Effector memory CD8-positive, alpha-beta T cell (primary cell): Measurements from ENCODE around the gene CHST6.
A peak's percentile ranks its signal among the peaks of the same experiment; 100 is the strongest.
"Not testable (repeated sequence)": the region's sequence is repeated elsewhere in the genome, so short reads cannot be mapped to it uniquely, and the experiment has no call there.

Experiments
- ATAC-seq: fragments of 150-1000 bp; cut with Tn5 transposase; replicated peaks from 2 replicates; pipeline ENCODE4 v1.10.0; 2021; ENCODE audit warnings: mild to moderate bottlenecking, moderate library complexity
- DNase-seq, 3 experiments: peaks; one replicate each; pipeline ENCODE4 v3.0.0; 2021
- H3K27ac Mint-ChIP-seq, 2 donors: one replicate each; pipeline ENCODE4 v1.8.0; 2022; ENCODE audit warnings: mild to moderate bottlenecking in 2 of 2, mixed read lengths in 2 of 2, moderate library complexity in 2 of 2
- H3K27me3 Mint-ChIP-seq, 2 donors: one replicate each; pipeline ENCODE4 v1.8.0; 2022; ENCODE audit warnings: mixed read lengths in 2 of 2
- H3K36me3 Mint-ChIP-seq: one replicate; pipeline ENCODE4 v1.8.0; 2022; ENCODE audit warnings: mild to moderate bottlenecking, moderate library complexity, mixed read lengths; ENCODE audit not compliant: insufficient read depth
- H3K4me1 Mint-ChIP-seq, 2 donors: one replicate each; pipeline ENCODE4 v1.8.0; 2022; ENCODE audit warnings: low read depth in 2 of 2, mixed read lengths in 2 of 2
- H3K4me3 Mint-ChIP-seq, 2 donors: one replicate each; pipeline ENCODE4 v1.8.0; 2022; ENCODE audit warnings: mild to moderate bottlenecking in 2 of 2, mixed read lengths in 2 of 2, moderate library complexity in 2 of 2
- H3K9me3 Mint-ChIP-seq, 2 donors: one replicate each; pipeline ENCODE4 v1.8.0; 2022; ENCODE audit warnings: mixed read lengths in 2 of 2

Gene CHST6

DNA sequence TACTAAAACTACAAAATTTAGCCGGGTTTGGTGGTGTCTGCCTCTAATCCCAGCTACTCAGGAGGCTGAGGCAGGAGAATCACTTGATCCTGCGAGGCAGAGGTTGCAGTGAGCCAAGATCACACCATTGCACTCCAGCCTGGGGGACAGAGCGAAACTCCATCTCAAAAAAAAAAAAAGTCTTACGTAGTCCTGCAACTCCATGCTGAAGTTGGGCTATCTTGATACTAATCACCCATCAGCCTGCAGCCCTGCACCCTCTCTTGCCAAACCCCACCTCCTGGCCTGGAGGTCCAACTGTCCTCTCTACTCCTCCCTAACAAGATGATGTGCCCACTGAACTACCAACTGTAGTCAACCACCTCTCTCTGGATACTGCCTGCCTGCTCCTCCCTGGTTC, 35.5 kb downstream of the CHST6 start:
- no peaks in the 10 kb centered on the region for H3K9me3 Mint-ChIP-seq
- no peaks in the 10 kb centered on the region for H3K27me3 Mint-ChIP-seq
- peak overlapping the region in 1 of 2 donors; percentile 2 for H3K4me3 Mint-ChIP-seq
- ATAC-seq (no peak), DNase-seq (no peak)
- H3K36me3 Mint-ChIP-seq = peaks cover 37% of the 10 kb centered on the region
- H3K27ac Mint-ChIP-seq = peak overlapping the region; percentile 67 to 72
- H3K4me1 Mint-ChIP-seq = peaks cover 45 to 75% of the 10 kb centered on the region in 2 donors

DNA sequence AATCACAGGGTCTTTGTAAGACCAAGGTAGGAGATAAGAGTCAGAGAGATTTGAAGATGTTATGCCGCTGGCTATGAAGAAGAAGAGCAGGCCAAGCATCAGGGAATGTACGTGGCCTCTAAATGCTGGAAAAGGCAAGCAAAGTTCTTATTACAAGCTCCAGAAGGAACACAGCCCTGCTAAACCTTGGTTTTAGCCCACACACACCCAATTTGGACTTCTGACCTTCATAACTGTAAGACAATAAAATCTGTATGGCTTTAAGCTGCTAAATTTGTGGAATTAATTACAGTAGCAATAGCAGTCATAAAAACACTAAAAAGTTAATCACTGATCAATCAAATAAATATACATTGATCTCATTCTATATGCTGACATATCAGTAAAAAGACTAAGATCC, 36.8 kb downstream of the CHST6 start:
- Mint-ChIP-seq H3K4me1 (peaks cover 50 to 80% of the 10 kb centered on the region in 2 donors), H3K36me3 (peaks cover 26% of the 10 kb centered on the region), H3K27me3 (no peaks in the 10 kb centered on the region), H3K4me3 (no peak overlapping the region), H3K27ac (peak overlapping the region; percentile 46 to 72), H3K9me3 (no peaks in the 10 kb centered on the region)
- DNase-seq = no peak
- ATAC-seq = no peak

DNA sequence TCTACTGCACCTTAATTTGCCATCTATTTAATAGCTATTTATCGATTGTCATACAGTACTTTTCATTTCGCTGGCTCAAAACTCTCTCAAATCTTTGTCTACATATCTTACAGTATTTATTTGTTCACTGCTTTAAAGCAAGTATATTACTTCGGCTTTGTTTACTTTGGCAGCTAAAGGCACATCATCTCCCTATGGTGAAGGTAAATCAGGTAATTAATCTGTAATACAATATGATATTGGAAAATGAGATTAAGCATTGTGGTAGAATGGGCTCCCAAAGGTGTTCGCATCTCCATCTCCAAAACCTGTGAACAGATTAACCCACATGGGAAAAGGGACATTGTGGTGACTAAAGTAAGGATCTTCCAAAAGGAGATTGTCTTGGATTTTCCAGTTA, 37.2 kb downstream of the CHST6 start:
- ATAC-seq = no peak
- DNase-seq = no peak
- Mint-ChIP-seq H3K9me3 (no peaks in the 10 kb centered on the region), H3K36me3 (peaks cover 25% of the 10 kb centered on the region), H3K27me3 (no peaks in the 10 kb centered on the region), H3K4me1 (peaks cover 53 to 81% of the 10 kb centered on the region in 2 donors), H3K4me3 (no peak overlapping the region), H3K27ac (peak overlapping the region; percentile 46 to 87)

DNA sequence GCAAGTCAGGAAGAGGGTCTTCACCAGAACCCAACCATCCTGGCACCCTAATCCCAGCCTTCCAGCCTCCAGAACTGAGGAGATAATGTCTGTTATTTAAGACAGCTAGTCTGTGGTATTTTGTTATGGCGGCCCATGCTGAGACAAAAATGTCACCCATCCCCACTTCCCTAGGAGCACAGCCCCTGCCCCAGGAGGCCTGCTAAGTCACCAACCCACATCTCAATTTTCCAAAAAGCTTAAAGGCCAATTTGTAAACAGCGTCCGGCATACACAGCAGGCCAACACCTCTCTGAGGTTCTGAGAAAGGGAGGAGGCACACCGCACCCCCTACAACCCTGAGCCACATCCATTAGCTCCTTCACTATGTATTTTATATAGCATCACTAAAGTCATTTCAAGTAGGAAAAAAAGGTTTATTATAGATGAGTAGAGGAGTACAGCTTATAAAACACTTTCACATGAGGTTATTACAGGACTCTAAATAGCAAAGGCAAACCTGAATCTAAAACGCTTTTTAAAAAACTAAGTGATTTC, 37.7 kb downstream of the CHST6 start:
- H3K9me3 Mint-ChIP-seq = no peaks in the 10 kb centered on the region
- no peak overlapping the region for H3K4me3 Mint-ChIP-seq
- ATAC-seq (no peak), DNase-seq (no peak)
- H3K4me1 Mint-ChIP-seq = peaks cover 54 to 81% of the 10 kb centered on the region in 2 donors
- H3K27me3 Mint-ChIP-seq = no peaks in the 10 kb centered on the region
- peaks cover 25% of the 10 kb centered on the region for H3K36me3 Mint-ChIP-seq
- H3K27ac Mint-ChIP-seq = peak overlapping the region; percentile 46 to 87

DNA sequence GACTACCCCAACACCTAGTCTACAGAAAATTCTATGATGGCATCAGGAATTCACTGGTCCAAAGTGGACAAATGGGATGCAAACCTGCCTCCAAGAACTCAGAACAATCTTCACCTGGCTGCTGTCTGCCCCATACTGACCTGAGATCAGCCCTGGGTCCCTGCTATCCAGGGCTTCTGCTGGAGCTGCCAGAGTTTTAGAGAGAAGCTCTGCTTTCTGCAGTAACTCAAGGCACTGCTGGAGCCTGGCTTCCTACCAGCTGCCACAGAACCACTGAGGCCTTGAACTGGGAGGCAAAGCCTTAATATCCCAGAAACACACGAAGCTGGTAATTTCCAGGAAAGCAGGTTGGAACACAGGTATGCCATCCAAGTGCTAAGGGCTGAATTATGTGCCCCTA, 38.3 kb downstream of the CHST6 start:
- ATAC-seq (no peak), DNase-seq (no peak)
- no peaks in the 10 kb centered on the region for H3K27me3 Mint-ChIP-seq
- peaks cover 29% of the 10 kb centered on the region for H3K36me3 Mint-ChIP-seq
- H3K4me1 Mint-ChIP-seq = peaks cover 49 to 77% of the 10 kb centered on the region in 2 donors
- H3K27ac Mint-ChIP-seq = peak overlapping the region in 1 of 2 donors; percentile 87
- no peak overlapping the region for H3K4me3 Mint-ChIP-seq
- no peaks in the 10 kb centered on the region for H3K9me3 Mint-ChIP-seq

DNA sequence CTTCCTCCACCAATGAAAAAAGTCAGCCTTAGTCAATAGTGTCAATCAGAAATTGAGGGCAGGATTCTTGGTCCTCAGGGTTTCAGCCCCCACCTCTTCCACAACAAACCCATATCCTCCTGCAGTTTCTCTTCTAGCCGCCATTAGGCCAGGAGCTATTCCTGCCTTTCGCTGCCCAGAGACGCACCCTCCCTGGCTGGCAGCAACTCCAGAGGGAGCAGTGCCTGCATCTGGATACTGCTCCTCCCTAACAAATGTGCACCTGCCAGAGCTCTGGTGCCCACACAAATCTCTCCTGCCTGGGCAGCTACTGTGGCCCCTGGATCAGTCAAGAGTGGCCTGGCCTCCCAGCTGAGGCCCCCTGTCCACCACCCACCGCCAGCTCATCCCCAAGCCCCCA, 38.8 kb downstream of the CHST6 start:
- H3K27ac Mint-ChIP-seq = peak overlapping the region in 1 of 2 donors; percentile 87
- H3K4me1 Mint-ChIP-seq = peaks cover 46 to 72% of the 10 kb centered on the region in 2 donors
- H3K27me3 Mint-ChIP-seq, ATAC-seq, H3K4me3 Mint-ChIP-seq, DNase-seq, H3K9me3 Mint-ChIP-seq: not testable (repeated sequence)
- H3K36me3 Mint-ChIP-seq = peaks cover 32% of the 10 kb centered on the region

DNA sequence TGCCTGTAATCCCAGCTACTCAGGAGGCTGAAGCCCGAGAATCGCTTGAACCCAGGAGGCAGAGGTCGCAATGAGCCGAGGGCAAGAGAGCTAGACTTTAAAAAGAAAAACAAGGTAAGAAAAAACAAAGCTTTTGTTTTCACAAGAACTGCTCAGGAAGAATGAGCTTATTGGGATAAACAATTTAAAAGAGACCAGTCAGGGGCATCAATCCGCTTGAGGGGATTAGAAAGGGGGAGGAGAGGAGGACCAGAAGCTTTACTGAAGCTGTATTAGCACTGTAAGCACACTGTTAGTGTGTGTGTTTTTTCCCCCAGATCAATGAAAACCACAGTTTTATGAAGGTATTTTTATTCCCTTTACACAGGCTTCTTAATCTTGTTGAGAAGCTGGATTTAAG, 39.6 kb downstream of the CHST6 start:
- ATAC-seq (no peak), DNase-seq (no peak)
- peak overlapping the region in 1 of 2 donors; percentile 44 for H3K4me3 Mint-ChIP-seq
- peak overlapping the region in 1 of 2 donors; percentile 62 for H3K27ac Mint-ChIP-seq
- H3K4me1 Mint-ChIP-seq = peaks cover 45 to 67% of the 10 kb centered on the region in 2 donors
- no peaks in the 10 kb centered on the region for H3K27me3 Mint-ChIP-seq
- peaks cover 35% of the 10 kb centered on the region for H3K36me3 Mint-ChIP-seq
- no peaks in the 10 kb centered on the region for H3K9me3 Mint-ChIP-seq

DNA sequence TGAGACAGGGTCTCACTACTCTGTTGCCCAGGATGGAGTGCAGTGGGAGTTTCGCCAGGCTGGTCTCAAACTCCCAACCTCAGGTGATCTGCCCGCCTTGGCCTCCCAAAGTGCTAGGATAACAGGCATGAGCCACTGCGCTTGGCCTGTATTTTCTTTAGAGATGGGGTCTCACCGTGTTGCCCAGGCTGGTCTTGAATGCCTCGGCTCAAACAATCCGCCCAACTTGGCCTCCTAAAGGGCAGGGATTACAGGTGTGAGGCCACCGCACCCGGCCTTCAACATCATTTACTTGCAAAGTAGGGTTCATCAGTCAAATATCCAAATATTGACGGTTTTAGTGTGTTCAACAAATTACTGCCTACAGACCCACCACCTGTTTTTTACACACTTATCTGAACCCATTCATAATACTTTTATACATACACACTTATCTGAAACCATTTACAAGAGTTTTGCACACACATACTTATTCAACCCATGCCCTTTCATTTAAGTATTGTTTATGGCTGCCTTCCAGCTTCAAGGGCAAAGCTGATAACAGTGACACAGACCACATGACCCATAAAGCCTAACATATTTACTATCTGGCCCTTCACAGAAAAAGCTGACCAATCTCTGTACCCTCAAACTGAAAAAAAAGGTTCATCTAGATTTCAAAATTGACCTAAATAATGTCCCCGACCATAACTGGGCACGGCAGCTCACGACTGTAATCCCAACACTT, 42.6 kb downstream of the CHST6 start:
- H3K36me3 Mint-ChIP-seq = peaks cover 48% of the 10 kb centered on the region
- peaks cover 30 to 42% of the 10 kb centered on the region in 2 donors for H3K4me1 Mint-ChIP-seq
- no peaks in the 10 kb centered on the region for H3K9me3 Mint-ChIP-seq
- DNase-seq (no peak), ATAC-seq (no peak)
- no peak overlapping the region for H3K4me3 Mint-ChIP-seq
- no peaks in the 10 kb centered on the region for H3K27me3 Mint-ChIP-seq
- peak overlapping the region; percentile 66 to 67 for H3K27ac Mint-ChIP-seq

DNA sequence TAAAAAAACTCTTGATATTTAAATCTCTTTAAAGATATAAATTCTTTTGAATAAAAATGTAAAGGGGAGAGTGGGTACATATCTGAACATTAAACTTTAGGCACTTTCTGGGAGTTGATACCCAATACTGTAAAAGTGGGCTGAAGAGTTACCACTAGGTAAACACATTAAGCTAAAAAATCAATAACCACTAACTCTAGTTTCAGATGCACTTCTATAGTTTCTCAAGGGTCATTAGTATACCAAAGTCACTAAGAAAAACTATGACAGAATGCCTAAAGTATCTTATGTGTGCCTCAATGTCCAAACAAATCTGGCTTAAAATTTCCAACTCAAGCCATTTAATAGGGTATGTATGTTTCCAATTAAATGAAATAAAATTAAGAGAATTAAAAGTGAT, 48.8 kb downstream of the CHST6 start:
- Mint-ChIP-seq H3K9me3 (no peaks in the 10 kb centered on the region), H3K27ac (no peak overlapping the region), H3K4me1 (peaks cover 0 to 5% of the 10 kb centered on the region in 2 donors), H3K36me3 (peaks cover 48% of the 10 kb centered on the region), H3K27me3 (no peaks in the 10 kb centered on the region), H3K4me3 (no peak overlapping the region)
- no peak for DNase-seq
- no peak for ATAC-seq

DNA sequence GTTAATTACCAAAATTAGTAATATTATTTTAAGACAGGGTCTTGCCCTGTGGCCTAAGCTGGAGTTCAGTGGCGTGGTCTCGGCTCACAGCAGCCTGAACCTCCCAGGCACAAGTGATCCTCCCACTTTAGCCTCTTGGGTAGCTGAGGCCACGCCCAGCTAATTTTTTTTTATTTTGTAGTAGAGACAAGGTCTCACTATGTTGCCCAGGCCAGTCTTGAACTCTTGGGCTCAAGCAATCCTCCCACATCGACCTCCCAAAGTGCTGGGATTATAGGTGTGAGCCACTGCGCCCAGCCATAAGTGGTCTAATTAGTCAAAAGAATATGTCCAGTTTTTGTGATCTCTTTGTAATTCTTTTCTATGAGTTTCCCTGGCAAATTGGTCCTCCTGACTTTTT, 49.9 kb downstream of the CHST6 start:
- DNase-seq (no peak), ATAC-seq (no peak)
- H3K27me3 Mint-ChIP-seq = no peaks in the 10 kb centered on the region
- H3K9me3 Mint-ChIP-seq = no peaks in the 10 kb centered on the region
- H3K4me3 Mint-ChIP-seq = no peak overlapping the region
- H3K36me3 Mint-ChIP-seq = peaks cover 40% of the 10 kb centered on the region
- H3K27ac Mint-ChIP-seq = no peak overlapping the region
- H3K4me1 Mint-ChIP-seq = peaks cover 0 to 5% of the 10 kb centered on the region in 2 donors

DNA sequence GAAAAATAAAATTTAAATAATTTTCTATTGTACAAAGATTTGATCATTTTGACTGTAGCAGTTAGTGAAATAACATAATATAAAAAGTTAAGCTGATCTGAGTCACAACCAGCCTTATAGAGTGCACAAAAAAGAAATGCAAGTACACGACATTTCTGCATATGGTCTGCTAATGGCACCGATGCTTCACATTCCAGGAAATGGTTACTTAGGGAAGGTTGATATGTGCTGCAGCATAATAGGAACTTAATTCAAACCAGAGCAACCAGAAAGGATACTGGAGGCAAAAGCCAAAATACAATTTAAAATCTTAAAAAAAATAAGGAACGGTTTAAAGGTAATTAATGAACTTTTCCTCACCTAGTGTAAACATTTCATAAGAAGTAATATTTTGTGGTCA, 51.9 kb downstream of the CHST6 start:
- no peaks in the 10 kb centered on the region for H3K4me1 Mint-ChIP-seq
- ATAC-seq (no peak), DNase-seq (no peak)
- H3K36me3 Mint-ChIP-seq = peaks cover 30% of the 10 kb centered on the region
- H3K27ac Mint-ChIP-seq = no peak overlapping the region
- no peaks in the 10 kb centered on the region for H3K9me3 Mint-ChIP-seq
- H3K4me3 Mint-ChIP-seq = no peak overlapping the region
- H3K27me3 Mint-ChIP-seq = no peaks in the 10 kb centered on the region

DNA sequence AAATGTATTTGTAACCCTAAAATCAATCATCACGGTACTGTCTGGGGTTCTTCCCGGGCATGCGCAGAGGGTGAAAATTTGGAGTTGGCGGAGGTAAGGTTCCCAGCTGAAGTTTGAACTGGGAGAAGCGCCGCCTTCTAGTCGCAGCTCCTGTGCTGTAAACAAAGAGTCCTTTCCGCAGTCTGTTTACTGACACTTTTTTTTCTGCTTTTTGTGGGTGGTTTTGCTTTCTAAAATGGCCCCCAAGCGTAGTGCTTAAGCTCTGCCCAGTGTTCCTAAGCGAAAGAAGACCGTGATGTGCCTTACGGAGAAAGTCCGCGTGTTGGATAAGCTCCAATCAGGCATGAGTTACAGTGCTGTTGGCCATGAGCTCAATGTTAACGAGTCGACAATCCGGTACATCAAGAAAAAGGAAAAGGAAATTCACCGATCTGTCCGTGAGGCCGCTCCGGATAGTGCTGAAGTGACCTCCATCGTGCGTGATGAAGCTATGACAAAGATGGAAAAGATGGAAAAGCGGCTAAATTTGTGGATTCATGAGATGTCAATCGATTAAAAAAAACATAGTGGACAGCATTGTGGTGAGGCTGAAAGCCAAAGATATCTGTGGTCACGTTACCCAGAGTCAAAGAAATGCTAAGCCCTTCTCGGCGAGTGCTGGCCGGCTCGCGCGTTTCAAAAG, 61.4 kb downstream of the CHST6 start:
- Mint-ChIP-seq H3K4me1 (peaks cover 13 to 25% of the 10 kb centered on the region in 2 donors), H3K36me3 (peaks cover 39% of the 10 kb centered on the region), H3K9me3 (peaks cover 0 to 3% of the 10 kb centered on the region in 2 donors), H3K4me3 (peak overlapping the region; percentile 90 to 94), H3K27me3 (no peaks in the 10 kb centered on the region), H3K27ac (peak overlapping the region; percentile 99)
- ATAC-seq = peak; percentile 70
- peak in 2 of 3 experiments; percentile 69 to 70 for DNase-seq

DNA sequence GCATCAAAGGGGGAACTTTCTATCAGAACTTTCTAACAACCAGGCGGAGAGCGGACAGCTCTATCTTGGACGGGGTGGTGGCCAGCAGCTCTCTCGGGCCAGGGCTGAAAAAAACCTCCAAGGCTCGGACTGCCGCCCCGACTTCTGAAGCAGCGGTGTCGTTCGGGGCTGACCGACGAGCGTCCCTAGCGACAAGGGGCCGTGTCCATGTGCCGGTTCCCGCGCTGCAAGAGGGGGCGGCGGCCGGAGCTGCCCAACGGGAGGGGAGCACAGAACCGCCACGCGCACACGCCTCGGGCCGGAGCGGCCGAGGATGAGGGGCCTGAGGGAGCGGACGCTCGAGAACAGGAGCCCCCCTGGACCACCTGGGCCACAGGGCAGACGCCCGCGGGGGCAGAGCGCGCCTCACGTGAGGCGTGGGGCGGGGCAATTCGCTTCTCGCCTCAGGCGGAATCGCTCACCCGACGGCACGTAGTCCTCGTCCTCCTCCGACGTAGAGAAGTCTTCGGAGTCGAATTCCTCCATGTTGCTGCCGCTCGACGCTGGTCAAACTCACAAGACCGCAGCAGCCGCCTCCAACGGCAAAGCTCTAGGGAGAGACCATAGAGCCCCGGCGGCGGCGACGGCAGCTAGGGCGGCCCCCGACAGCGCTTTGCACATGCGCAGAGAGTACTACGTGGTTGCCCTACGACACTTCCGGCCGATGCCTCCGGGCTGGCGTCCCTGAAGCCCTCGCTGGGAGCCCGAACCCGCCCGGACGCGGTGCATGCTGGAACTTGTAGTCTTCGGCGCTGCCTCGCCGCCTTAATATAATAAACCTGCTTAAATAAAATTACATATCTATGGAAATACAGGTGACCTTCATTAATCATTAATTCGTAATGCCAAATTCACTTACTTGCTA, 62.2 kb downstream of the CHST6 start, which contains the start of gene CFDP1:
TSS of gene CFDP1 (minus strand) at position 676 of the 904 bp plus-strand sequence. CDS start at position 525, 151 bp downstream.
- ATAC-seq = peak; percentile 85
- peaks cover 17 to 29% of the 10 kb centered on the region in 2 donors for H3K4me1 Mint-ChIP-seq

More for the DNA sequence above, 62.2 kb downstream of the CHST6 start, which contains the start of gene CFDP1:
- H3K27ac Mint-ChIP-seq = peak within 1 kb of the TSS; percentile 99
- peak within 1 kb of the TSS; percentile 90 to 94 for H3K4me3 Mint-ChIP-seq
- peaks cover 42% of the 10 kb centered on the region for H3K36me3 Mint-ChIP-seq
- peak; percentile 94 to 96 (median 94) for DNase-seq
- no peaks in the 10 kb centered on the region for H3K27me3 Mint-ChIP-seq
- peaks cover 0 to 3% of the 10 kb centered on the region in 2 donors for H3K9me3 Mint-ChIP-seq
